GM23338 (cell line): ENCODE measurements around the gene PRSS23. TPM values are rescaled to one million over a fixed set of nuclear protein-coding genes. Genes with fewer than 3 reads are reported as not detected.

Source experiments
- ATAC-seq: fragments of 200-7000 bp; cut with Tn5 transposase; 3 replicates; pipeline ENCODE4 v1.9.1; 2020
- DNase-seq: peaks from one replicate; pipeline ENCODE4 v3.0.0-alpha.2; 2015; ENCODE audit warnings: low spot score
- H2AFZ ChIP-seq: fragments of 200-600 bp; sonication (generic); 2 replicates; pipeline ENCODE4 v1.8.0; 2016; ENCODE audit warnings: antibody characterized with exemption, mild to moderate bottlenecking, moderate library complexity
- H3F3A ChIP-seq: fragments of 200-600 bp; sonication (generic); replicated peaks from 2 replicates; pipeline ENCODE4 v1.8.0; 2017; ENCODE audit warnings: antibody characterized with exemption, mixed run types, low read depth
- H3K27ac ChIP-seq: fragments of 200-600 bp; sonication (generic); 2 replicates; pipeline ENCODE4 v1.6.1; 2016; ENCODE audit warnings: low read depth
- H3K27me3 ChIP-seq: fragments of 200-600 bp; sonication (generic); 2 replicates; pipeline ENCODE4 v1.8.0; 2016; ENCODE audit warnings: mild to moderate bottlenecking, mixed run types, moderate library complexity; ENCODE audit not compliant: insufficient read depth
- H3K36me3 ChIP-seq: fragments of 200-600 bp; sonication (generic); 2 replicates; pipeline ENCODE4 v1.8.0; 2016; ENCODE audit warnings: mild to moderate bottlenecking; ENCODE audit not compliant: insufficient read depth
- H3K4me1 ChIP-seq: fragments of 200-600 bp; sonication (generic); 2 replicates; pipeline ENCODE4 v1.8.0; 2016; ENCODE audit warnings: mild to moderate bottlenecking, moderate library complexity; ENCODE audit not compliant: insufficient read depth
- H3K4me2 ChIP-seq: fragments of 200-600 bp; sonication (generic); 2 replicates; pipeline ENCODE4 v1.7.1; 2017; ENCODE audit warnings: mixed run types
- H3K4me3 ChIP-seq: fragments of 200-600 bp; sonication (generic); 2 replicates; pipeline ENCODE4 v1.6.1; 2016; ENCODE audit warnings: mixed run types
- H3K79me2 ChIP-seq: fragments of 200-600 bp; sonication (generic); replicated peaks from 2 replicates; pipeline ENCODE4 v1.8.0; 2017; ENCODE audit warnings: mild to moderate bottlenecking; ENCODE audit not compliant: insufficient read depth
- H3K9me2 ChIP-seq: fragments of 200-600 bp; sonication (generic); 2 replicates; pipeline ENCODE4 v1.8.0; 2017; ENCODE audit not compliant: insufficient read depth
- H4K20me1 ChIP-seq: fragments of 200-600 bp; sonication (generic); replicated peaks from 2 replicates; pipeline ENCODE4 v1.8.0; 2017; ENCODE audit warnings: mild to moderate bottlenecking; ENCODE audit not compliant: insufficient read depth
- H3K27ac Mint-ChIP-seq: 2 replicates; pipeline ENCODE4 v1.8.0; 2020; ENCODE audit warnings: inconsistent platforms, mild to moderate bottlenecking, moderate library complexity, mixed read lengths
- H3K27me3 Mint-ChIP-seq: 3 replicates; pipeline ENCODE4 v1.8.0; 2022; ENCODE audit warnings: low read depth, mild to moderate bottlenecking, moderate library complexity, mixed read lengths, inconsistent platforms; ENCODE audit not compliant: insufficient read depth, poor library complexity
- H3K36me3 Mint-ChIP-seq: 3 replicates; pipeline ENCODE4 v1.8.0; 2021; ENCODE audit warnings: low read depth, mild to moderate bottlenecking, inconsistent platforms, moderate library complexity, mixed read lengths
- H3K4me1 Mint-ChIP-seq: 3 replicates; pipeline ENCODE4 v1.8.0; 2020; ENCODE audit warnings: mild to moderate bottlenecking, inconsistent platforms, mixed read lengths
- H3K4me3 Mint-ChIP-seq: 3 replicates; pipeline ENCODE4 v1.8.0; 2021; ENCODE audit warnings: moderate library complexity, mild to moderate bottlenecking, inconsistent platforms, mixed read lengths
- H3K9me3 Mint-ChIP-seq: 3 replicates; pipeline ENCODE4 v1.8.0; 2020; ENCODE audit warnings: moderate library complexity, mild to moderate bottlenecking, inconsistent platforms, mixed read lengths
- CREB1 ChIP-seq: fragments of 250-450 bp; sonication (Bioruptor Pico); IDR thresholded peaks from 2 replicates; pipeline ENCODE4 v1.5.0; 2020; ENCODE audit warnings: low read depth, mild to moderate bottlenecking, moderate library complexity
- EZH2 ChIP-seq: fragments of 200-600 bp; sonication (generic); IDR thresholded peaks from one replicate; pipeline ENCODE4 v1.8.0; 2017; ENCODE audit warnings: antibody characterized with exemption, mild to moderate bottlenecking, low read depth; ENCODE audit not compliant: unreplicated experiment
- JUNB ChIP-seq: IDR thresholded peaks from one replicate; pipeline ENCODE4 v1.6.1; 2016; ENCODE audit warnings: antibody characterized with exemption; ENCODE audit not compliant: unreplicated experiment
- STAT1 ChIP-seq: IDR thresholded peaks from one replicate; pipeline ENCODE4 v1.6.1; 2016; ENCODE audit warnings: antibody characterized with exemption; ENCODE audit not compliant: unreplicated experiment
- ZNF114 ChIP-seq: fragments of 250-450 bp; sonication (Bioruptor Pico); IDR thresholded peaks from 2 replicates; pipeline ENCODE4 v1.5.0; 2020; ENCODE audit warnings: mild to moderate bottlenecking, moderate library complexity
- ZNF331 ChIP-seq: fragments of 250-450 bp; sonication (Bioruptor Pico); IDR thresholded peaks from 2 replicates; pipeline ENCODE4 v1.5.0; 2020; ENCODE audit warnings: low read depth, mild to moderate bottlenecking, moderate library complexity
- polyA plus RNA-seq: library from polyadenylated mRNA; unstranded; fragments of >200 nt; fragmentation: Nextera tagmentation; extraction: Ambion mirVana; gene quantifications from 2 replicates; pipeline ENCODE4 v1.2.1, GENCODE V29; 2016
- total RNA-seq: library from RNA; depleted of rRNA; stranded (reverse); fragments of >200 nt; shearing (Covaris generic); gene quantifications from 2 replicates; pipeline ENCODE4 v1.2.3, GENCODE V29; 2014
- TF ChIP-seq, protein P1 (sequence below): fragments of 250-450 bp; sonication (Bioruptor Pico); IDR thresholded peaks from 2 replicates; pipeline ENCODE4 v1.5.0; 2020; ENCODE audit warnings: mild to moderate bottlenecking, moderate library complexity
- TF ChIP-seq, protein P2 (sequence below), 2 experiments: fragments of 200-600 bp in 1 of 2; sonication (generic) in 1 of 2; conservative IDR thresholded peaks; 2 replicates each; pipeline versions ENCODE4 v1.5.1 to v1.6.1; 2016 to 2017; ENCODE audit warnings: antibody characterized with exemption in 2 of 2, low read depth in 2 of 2, mild to moderate bottlenecking in 2 of 2, moderate library complexity in 1 of 2

Gene PRSS23
- total and polyA plus RNA-seq, 2 experiments from 2014 or later = 3.9 to 4.7 TPM

DNA sequence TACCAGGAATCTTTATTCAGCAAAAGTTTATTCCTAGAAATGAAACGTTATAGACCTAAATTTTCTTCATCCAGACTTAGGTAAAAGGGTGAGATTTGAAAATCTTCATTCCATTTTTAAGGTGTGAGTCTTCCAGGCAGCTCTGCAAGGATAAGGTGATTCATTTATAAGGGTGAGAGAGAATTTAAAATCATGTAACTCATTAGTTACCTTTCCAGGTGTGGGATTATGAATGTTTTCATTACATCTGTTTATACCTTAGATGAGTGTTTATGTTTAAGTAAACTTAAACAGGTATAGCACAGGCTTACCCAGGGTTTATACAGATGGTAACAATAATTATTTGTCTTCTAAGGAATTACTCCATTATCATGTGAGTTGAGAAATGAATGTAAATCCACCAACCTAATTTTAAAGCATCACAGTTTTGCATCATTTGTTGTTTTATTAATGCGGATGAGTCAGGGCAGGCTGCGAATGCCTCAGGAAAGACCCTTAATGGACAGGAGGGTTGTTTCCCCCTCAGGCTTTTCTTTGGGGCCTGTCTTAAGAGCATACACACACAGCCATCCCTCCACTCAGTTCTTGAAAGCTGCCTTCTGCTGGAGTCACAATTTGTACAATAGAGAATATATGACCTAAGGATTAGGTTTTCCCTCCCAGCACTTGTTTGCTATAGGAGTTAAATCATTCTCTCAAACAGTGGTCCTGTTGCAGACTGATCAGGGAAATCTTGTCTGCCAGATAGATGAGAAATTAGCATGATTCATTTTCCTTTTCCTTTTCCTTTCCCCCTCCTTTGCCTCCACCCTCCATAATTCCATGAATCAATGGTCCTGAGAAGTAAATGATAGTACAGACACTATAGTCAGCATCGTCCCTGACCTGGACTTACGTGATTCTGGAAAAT, 3.0 kb downstream of the PRSS23 start:
- no peak for DNase-seq
- ATAC-seq = no peak
- Histone ChIP-seq H3K27me3 (peaks cover 35% of the 10 kb centered on the region), H3F3A (no peaks in the 10 kb centered on the region), H3K79me2 (no peaks in the 10 kb centered on the region), H4K20me1 (no peaks in the 10 kb centered on the region), H3K27ac (no peak overlapping the region), H3K36me3 (no peaks in the 10 kb centered on the region), H3K4me3 (no peak overlapping the region), H3K4me2 (no peak overlapping the region), H3K4me1 (peaks cover 27% of the 10 kb centered on the region), H2AFZ (no peak overlapping the region), H3K9me2 (no peaks in the 10 kb centered on the region)
- TF ChIP-seq, protein P1, sequence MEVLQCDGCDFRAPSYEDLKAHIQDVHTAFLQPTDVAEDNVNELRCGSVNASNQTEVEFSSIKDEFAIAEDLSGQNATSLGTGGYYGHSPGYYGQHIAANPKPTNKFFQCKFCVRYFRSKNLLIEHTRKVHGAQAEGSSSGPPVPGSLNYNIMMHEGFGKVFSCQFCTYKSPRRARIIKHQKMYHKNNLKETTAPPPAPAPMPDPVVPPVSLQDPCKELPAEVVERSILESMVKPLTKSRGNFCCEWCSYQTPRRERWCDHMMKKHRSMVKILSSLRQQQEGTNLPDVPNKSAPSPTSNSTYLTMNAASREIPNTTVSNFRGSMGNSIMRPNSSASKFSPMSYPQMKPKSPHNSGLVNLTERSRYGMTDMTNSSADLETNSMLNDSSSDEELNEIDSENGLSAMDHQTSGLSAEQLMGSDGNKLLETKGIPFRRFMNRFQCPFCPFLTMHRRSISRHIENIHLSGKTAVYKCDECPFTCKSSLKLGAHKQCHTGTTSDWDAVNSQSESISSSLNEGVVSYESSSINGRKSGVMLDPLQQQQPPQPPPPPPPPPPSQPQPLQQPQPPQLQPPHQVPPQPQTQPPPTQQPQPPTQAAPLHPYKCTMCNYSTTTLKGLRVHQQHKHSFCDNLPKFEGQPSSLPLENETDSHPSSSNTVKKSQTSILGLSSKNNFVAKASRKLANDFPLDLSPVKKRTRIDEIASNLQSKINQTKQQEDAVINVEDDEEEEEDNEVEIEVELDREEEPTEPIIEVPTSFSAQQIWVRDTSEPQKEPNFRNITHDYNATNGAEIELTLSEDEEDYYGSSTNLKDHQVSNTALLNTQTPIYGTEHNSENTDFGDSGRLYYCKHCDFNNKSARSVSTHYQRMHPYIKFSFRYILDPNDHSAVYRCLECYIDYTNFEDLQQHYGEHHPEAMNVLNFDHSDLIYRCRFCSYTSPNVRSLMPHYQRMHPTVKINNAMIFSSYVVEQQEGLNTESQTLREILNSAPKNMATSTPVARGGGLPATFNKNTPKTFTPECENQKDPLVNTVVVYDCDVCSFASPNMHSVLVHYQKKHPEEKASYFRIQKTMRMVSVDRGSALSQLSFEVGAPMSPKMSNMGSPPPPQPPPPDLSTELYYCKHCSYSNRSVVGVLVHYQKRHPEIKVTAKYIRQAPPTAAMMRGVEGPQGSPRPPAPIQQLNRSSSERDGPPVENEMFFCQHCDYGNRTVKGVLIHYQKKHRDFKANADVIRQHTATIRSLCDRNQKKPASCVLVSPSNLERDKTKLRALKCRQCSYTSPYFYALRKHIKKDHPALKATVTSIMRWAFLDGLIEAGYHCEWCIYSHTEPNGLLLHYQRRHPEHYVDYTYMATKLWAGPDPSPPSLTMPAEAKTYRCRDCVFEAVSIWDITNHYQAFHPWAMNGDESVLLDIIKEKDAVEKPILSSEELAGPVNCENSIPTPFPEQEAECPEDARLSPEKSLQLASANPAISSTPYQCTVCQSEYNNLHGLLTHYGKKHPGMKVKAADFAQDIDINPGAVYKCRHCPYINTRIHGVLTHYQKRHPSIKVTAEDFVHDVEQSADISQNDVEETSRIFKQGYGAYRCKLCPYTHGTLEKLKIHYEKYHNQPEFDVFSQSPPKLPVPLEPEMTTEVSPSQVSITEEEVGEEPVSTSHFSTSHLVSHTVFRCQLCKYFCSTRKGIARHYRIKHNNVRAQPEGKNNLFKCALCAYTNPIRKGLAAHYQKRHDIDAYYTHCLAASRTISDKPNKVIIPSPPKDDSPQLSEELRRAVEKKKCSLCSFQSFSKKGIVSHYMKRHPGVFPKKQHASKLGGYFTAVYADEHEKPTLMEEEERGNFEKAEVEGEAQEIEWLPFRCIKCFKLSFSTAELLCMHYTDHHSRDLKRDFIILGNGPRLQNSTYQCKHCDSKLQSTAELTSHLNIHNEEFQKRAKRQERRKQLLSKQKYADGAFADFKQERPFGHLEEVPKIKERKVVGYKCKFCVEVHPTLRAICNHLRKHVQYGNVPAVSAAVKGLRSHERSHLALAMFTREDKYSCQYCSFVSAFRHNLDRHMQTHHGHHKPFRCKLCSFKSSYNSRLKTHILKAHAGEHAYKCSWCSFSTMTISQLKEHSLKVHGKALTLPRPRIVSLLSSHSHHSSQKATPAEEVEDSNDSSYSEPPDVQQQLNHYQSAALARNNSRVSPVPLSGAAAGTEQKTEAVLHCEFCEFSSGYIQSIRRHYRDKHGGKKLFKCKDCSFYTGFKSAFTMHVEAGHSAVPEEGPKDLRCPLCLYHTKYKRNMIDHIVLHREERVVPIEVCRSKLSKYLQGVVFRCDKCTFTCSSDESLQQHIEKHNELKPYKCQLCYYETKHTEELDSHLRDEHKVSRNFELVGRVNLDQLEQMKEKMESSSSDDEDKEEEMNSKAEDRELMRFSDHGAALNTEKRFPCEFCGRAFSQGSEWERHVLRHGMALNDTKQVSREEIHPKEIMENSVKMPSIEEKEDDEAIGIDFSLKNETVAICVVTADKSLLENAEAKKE (CRISPR knock-in tag) = no peak
- no peak for TF ChIP-seq CREB1 (CRISPR knock-in tag)
- no peak for TF ChIP-seq ZNF114 (CRISPR knock-in tag)
- TF ChIP-seq, protein P2, sequence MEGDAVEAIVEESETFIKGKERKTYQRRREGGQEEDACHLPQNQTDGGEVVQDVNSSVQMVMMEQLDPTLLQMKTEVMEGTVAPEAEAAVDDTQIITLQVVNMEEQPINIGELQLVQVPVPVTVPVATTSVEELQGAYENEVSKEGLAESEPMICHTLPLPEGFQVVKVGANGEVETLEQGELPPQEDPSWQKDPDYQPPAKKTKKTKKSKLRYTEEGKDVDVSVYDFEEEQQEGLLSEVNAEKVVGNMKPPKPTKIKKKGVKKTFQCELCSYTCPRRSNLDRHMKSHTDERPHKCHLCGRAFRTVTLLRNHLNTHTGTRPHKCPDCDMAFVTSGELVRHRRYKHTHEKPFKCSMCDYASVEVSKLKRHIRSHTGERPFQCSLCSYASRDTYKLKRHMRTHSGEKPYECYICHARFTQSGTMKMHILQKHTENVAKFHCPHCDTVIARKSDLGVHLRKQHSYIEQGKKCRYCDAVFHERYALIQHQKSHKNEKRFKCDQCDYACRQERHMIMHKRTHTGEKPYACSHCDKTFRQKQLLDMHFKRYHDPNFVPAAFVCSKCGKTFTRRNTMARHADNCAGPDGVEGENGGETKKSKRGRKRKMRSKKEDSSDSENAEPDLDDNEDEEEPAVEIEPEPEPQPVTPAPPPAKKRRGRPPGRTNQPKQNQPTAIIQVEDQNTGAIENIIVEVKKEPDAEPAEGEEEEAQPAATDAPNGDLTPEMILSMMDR (conservative IDR thresholded peaks at IDR 0.05; ENCODE audit: low read depth in 2 of 2) = no peak
- TF ChIP-seq JUNB = no peak
- no peak for TF ChIP-seq STAT1
- no peak for TF ChIP-seq ZNF331 (CRISPR knock-in tag)
- TF ChIP-seq EZH2 = no peak
- Mint-ChIP-seq H3K27me3 (peaks cover 17% of the 10 kb centered on the region), H3K36me3 (no peaks in the 10 kb centered on the region), H3K27ac (no peak overlapping the region), H3K4me1 (peaks cover 22% of the 10 kb centered on the region), H3K4me3 (no peak overlapping the region), H3K9me3 (no peaks in the 10 kb centered on the region)
